ENCODE data around the gene ODAD3.
"Not testable (repeated sequence)": the region's sequence is repeated elsewhere in the genome, so short reads cannot be mapped to it uniquely, and the experiment has no call there.

ODAD3 gene

GRCh38 chr19:11479898-11480714, 45.2 kb upstream of the ODAD3 start:
- TF ChIP-seq, protein P1, sequence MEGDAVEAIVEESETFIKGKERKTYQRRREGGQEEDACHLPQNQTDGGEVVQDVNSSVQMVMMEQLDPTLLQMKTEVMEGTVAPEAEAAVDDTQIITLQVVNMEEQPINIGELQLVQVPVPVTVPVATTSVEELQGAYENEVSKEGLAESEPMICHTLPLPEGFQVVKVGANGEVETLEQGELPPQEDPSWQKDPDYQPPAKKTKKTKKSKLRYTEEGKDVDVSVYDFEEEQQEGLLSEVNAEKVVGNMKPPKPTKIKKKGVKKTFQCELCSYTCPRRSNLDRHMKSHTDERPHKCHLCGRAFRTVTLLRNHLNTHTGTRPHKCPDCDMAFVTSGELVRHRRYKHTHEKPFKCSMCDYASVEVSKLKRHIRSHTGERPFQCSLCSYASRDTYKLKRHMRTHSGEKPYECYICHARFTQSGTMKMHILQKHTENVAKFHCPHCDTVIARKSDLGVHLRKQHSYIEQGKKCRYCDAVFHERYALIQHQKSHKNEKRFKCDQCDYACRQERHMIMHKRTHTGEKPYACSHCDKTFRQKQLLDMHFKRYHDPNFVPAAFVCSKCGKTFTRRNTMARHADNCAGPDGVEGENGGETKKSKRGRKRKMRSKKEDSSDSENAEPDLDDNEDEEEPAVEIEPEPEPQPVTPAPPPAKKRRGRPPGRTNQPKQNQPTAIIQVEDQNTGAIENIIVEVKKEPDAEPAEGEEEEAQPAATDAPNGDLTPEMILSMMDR (IDR thresholded peaks at IDR 0.05; ENCODE audit: extremely low read depth, insufficient read depth, missing control alignments), result no peak
- in situ Hi-C loops (cut with MboI; ENCODE audit: low pct_unique_long_range_greater_than_20kb, low sequenced_read_pairs, unreplicated experiment), result no loop called here
- DNase-seq (ENCODE audit: low spot score), result no peak

- in situ Hi-C loops (cut with MboI; ENCODE audit: low pct_unique_long_range_greater_than_20kb, low sequenced_read_pairs, unreplicated experiment), result no loop called here
- TF ChIP-seq, protein P1 (IDR thresholded peaks at IDR 0.05; ENCODE audit: extremely low read depth, insufficient read depth, missing control alignments), result no peak
- peak; percentile 65 for DNase-seq (ENCODE audit: low spot score)
Observed at GRCh38 chr19:11479090-11479897, 44.4 kb upstream of the ODAD3 start.

DNA sequence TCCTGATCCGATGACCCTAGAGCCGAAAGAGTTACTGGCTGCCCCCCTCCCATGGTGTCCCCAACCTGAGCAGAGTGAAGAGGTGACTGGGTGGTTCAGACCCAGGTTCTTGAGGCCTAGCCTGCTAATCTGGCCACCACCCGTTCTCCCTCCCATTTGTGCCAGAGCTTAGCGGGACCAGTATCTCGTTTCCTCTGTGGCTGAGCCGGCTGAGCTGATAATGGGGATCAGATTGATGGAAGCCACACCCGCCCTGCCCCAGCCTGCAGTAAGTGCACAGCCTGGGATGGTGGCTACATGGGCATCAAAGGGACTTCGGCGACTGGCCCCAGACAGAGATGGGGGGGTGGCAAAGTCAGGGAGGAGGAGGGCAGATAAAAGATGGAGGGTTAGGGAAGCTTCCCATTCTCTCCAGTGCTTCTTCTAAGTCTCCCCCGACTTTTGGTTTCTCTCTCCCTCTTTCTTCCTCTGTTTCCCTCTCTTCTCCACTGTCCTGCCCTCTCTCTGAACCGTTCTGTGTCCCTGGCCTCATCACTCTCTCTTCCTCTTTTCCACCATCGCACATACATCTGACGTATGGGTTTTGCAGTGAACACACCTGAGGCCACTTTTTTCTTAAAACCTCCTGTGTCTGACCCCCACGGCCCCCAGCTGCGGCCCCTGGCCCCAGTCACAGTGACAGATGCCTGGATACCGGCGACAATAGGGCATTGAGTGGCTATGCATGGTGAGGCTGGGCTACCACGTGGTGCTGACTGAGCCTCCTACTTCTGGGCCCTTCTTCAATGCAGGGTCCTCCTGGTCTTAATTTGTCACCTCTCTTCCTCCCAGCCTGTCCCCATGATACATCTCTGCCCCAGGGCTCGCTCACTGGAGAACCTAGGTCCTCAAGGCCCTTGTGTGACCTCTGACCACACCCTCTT, 43.5 kb upstream of the ODAD3 start:
- in situ Hi-C loops (cut with MboI; ENCODE audit: low pct_unique_long_range_greater_than_20kb, low sequenced_read_pairs, unreplicated experiment), result no loop called here
- DNase-seq (ENCODE audit: low spot score), result no peak
- TF ChIP-seq, protein P1 (IDR thresholded peaks at IDR 0.05; ENCODE audit: extremely low read depth, insufficient read depth, missing control alignments), result no peak

DNA sequence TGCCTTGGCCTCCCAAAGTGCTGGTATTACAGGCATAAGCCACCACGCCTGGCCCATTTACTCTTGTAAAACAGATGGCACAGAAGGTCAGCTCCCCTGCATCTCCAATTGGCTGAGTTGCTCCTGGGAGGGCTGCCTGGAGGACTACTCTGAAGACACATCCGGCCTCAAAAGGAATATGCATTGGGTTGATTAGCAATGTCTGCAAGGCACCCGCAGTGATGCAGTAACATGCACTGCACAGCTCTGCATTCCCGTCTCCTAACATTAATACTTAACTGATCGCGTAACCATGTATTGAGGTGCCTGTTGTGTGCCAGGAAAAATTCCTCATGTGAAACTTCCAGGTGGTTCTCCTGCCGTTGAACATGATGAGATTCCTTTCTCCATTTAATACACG, 40.9 kb upstream of the ODAD3 start:
- DNase-seq (ENCODE audit: low spot score), result no peak
- in situ Hi-C loops (cut with MboI; ENCODE audit: low pct_unique_long_range_greater_than_20kb, low sequenced_read_pairs, unreplicated experiment), result no loop called here
- TF ChIP-seq, protein P1 (IDR thresholded peaks at IDR 0.05; ENCODE audit: extremely low read depth, insufficient read depth, missing control alignments), result no peak

DNA sequence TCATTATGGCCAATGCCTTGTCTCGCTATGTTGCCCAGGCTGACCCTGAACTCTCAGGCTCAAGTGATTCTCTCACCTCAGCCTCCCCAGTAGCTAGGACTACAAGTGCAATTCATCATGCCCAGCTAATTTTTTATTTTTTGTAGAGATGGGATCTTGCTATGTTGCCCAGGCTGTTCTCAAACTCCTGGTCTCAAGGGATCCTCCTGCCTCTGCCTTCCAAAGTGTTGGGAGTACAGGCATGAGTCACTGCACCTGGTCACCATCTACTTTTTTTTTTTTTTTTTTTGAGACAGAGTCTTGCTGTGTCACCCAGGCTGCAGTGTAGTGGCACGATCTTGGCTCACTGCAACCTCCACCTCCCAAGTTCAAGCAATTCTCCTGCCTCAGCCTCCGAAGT, 40.4 kb upstream of the ODAD3 start:
- DNase-seq (ENCODE audit: low spot score); in situ Hi-C loops (cut with MboI; ENCODE audit: low pct_unique_long_range_greater_than_20kb, low sequenced_read_pairs, unreplicated experiment): not testable (repeated sequence)

DNA sequence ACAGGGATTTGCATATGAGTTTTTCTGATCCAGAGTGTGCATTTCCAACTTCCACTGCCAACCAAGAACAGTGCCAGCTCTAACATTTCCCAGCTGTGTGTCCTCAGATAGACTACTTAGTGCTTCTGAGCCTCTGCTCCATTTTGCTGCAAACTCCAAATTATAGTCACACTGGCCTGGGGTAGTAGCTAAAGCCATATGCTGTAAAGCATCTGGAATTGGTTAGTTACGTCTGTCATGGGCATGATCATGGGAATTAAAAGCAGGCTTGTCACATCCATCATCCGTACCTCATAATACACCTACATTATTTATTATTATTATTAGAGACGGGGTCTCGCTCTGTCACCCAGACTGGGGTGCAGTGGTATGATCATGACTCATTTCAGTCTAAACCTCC, 38.8 kb upstream of the ODAD3 start:
- DNase-seq (ENCODE audit: low spot score), result no peak
- in situ Hi-C loops (cut with MboI; ENCODE audit: low pct_unique_long_range_greater_than_20kb, low sequenced_read_pairs, unreplicated experiment), result no loop called here
- TF ChIP-seq, protein P1 (IDR thresholded peaks at IDR 0.05; ENCODE audit: extremely low read depth, insufficient read depth, missing control alignments), result no peak

GRCh38 chr19:11468266-11468845, 33.4 kb upstream of the ODAD3 start:
- DNase-seq (ENCODE audit: low spot score); in situ Hi-C loops (cut with MboI; ENCODE audit: low pct_unique_long_range_greater_than_20kb, low sequenced_read_pairs, unreplicated experiment): not testable (repeated sequence)
